KMS-11 (cell line): ENCODE measurements around the gene MAP3K6.
A peak's percentile ranks its signal among the peaks of the same experiment; 100 is the strongest.
"Not testable (repeated sequence)": the region's sequence is repeated elsewhere in the genome, so short reads cannot be mapped to it uniquely, and the experiment has no call there.

ENCODE experiments used
- H2AFZ ChIP-seq: fragments of 200-600 bp; sonication (generic); 2 replicates; pipeline ENCODE4 v1.6.1; 2016; ENCODE audit warnings: antibody characterized with exemption, mixed run types, low read depth
- H3K27ac ChIP-seq: fragments of 200-600 bp; sonication (generic); 2 replicates; pipeline ENCODE4 v1.6.1; 2016; ENCODE audit warnings: mild to moderate bottlenecking, mixed run types
- H3K27me3 ChIP-seq: fragments of 200-600 bp; sonication (generic); 2 replicates; pipeline ENCODE4 v1.6.1; 2017; ENCODE audit warnings: mild to moderate bottlenecking, low read depth, mixed run types, moderate library complexity; ENCODE audit not compliant: insufficient read depth
- H3K36me3 ChIP-seq: fragments of 200-600 bp; sonication (generic); 2 replicates; pipeline ENCODE4 v1.6.1; 2017; ENCODE audit warnings: mild to moderate bottlenecking, mixed run types; ENCODE audit not compliant: insufficient read depth
- H3K4me1 ChIP-seq: fragments of 200-600 bp; sonication (generic); 2 replicates; pipeline ENCODE4 v1.6.1; 2016; ENCODE audit warnings: mild to moderate bottlenecking, low read depth, mixed run types; ENCODE audit not compliant: poor library complexity, severe bottlenecking
- H3K4me2 ChIP-seq: fragments of 200-600 bp; sonication (generic); 2 replicates; pipeline ENCODE4 v1.7.0; 2016; ENCODE audit warnings: mild to moderate bottlenecking, mixed run types
- H3K4me3 ChIP-seq: fragments of 200-600 bp; sonication (generic); IDR thresholded peaks from 2 replicates; pipeline ENCODE4 v1.6.1; 2017; ENCODE audit warnings: low read depth, low read length, mixed read lengths; ENCODE audit not compliant: insufficient read depth
- H3K79me2 ChIP-seq: fragments of 200-600 bp; sonication (generic); 2 replicates; pipeline ENCODE4 v1.6.1; 2016; ENCODE audit warnings: low read depth, mixed run types; ENCODE audit not compliant: insufficient read depth
- H3K9ac ChIP-seq: fragments of 200-600 bp; sonication (generic); 2 replicates; pipeline ENCODE4 v1.6.1; 2016; ENCODE audit warnings: mild to moderate bottlenecking, mixed run types
- H4K20me1 ChIP-seq: fragments of 200-600 bp; sonication (generic); 2 replicates; pipeline ENCODE4 v1.6.1; 2016; ENCODE audit warnings: mild to moderate bottlenecking, mixed run types; ENCODE audit not compliant: insufficient read depth
- CTCF ChIP-seq: fragments of 200-600 bp; sonication (generic); conservative IDR thresholded peaks from 2 replicates; pipeline ENCODE4 v1.6.1; 2017; ENCODE audit warnings: low read depth, mild to moderate bottlenecking, antibody characterized with exemption, low read length, moderate library complexity, mixed read lengths

The MAP3K6 gene

GRCh38 chr1:27391511-27392095 lies 24.8 kb upstream of the MAP3K6 start:
- Histone ChIP-seq H2AFZ (peak overlapping the region; percentile 90), H3K4me2 (peak overlapping the region; percentile 10; the same call in 1 of the 2 replicates), H3K4me3 (no peak overlapping the region), H3K36me3 (no peaks in the 10 kb centered on the region), H3K4me1 (peaks cover 7% of the 10 kb centered on the region), H3K27ac (no peak overlapping the region), H3K27me3 (peaks cover 3% of the 10 kb centered on the region; the same call in 1 of the 2 replicates), H4K20me1 (no peaks in the 10 kb centered on the region), H3K79me2 (no peaks in the 10 kb centered on the region), H3K9ac (0 out of 2 replicates have a peak overlapping the region, but pooled peaks have one; percentile 69)
- TF ChIP-seq CTCF = no peak

GRCh38 chr1:27388337-27389005 lies 21.7 kb upstream of the MAP3K6 start:
- H3K79me2 ChIP-seq = no peaks in the 10 kb centered on the region
- H3K36me3 ChIP-seq = no peaks in the 10 kb centered on the region
- H3K4me1 ChIP-seq = no peaks in the 10 kb centered on the region
- no peak overlapping the region for H3K27ac ChIP-seq
- peaks cover 3% of the 10 kb centered on the region; the same call in 1 of the 2 replicates for H3K27me3 ChIP-seq
- peak; percentile 93 for TF ChIP-seq CTCF
- no peak overlapping the region for H3K9ac ChIP-seq
- H4K20me1 ChIP-seq = no peaks in the 10 kb centered on the region
- H3K4me2 ChIP-seq = no peak overlapping the region
- H2AFZ ChIP-seq = no peak overlapping the region
- H3K4me3 ChIP-seq = no peak overlapping the region

GRCh38 chr1:27384797-27385196 lies 18.0 kb upstream of the MAP3K6 start:
- not testable (repeated sequence) for H3K4me2 ChIP-seq, H3K36me3 ChIP-seq

GRCh38 chr1:27383661-27384060 lies 16.9 kb upstream of the MAP3K6 start:
- peaks cover 9% of the 10 kb centered on the region for H3K27me3 ChIP-seq
- H2AFZ ChIP-seq = no peak overlapping the region
- no peaks in the 10 kb centered on the region for H3K36me3 ChIP-seq
- H3K4me2 ChIP-seq = no peak overlapping the region
- H4K20me1 ChIP-seq = no peaks in the 10 kb centered on the region
- no peaks in the 10 kb centered on the region for H3K4me1 ChIP-seq
- H3K4me3 ChIP-seq = no peak overlapping the region
- H3K27ac ChIP-seq = no peak overlapping the region
- no peaks in the 10 kb centered on the region for H3K79me2 ChIP-seq
- TF ChIP-seq CTCF = no peak
- H3K9ac ChIP-seq = no peak overlapping the region

More at GRCh38 chr1:27384797-27385196, 18.0 kb upstream of the MAP3K6 start:
- not testable (repeated sequence) for H4K20me1 ChIP-seq, H3K4me1 ChIP-seq, H3K4me3 ChIP-seq, H3K9ac ChIP-seq, H2AFZ ChIP-seq, H3K79me2 ChIP-seq, H3K27ac ChIP-seq, H3K27me3 ChIP-seq

GRCh38 chr1:27383039-27383605 lies 16.4 kb upstream of the MAP3K6 start, which contains the start of gene CD164L2:
CD164L2 (minus strand) TSS chr1:27383333; CDS start chr1:27383239, 94 bp downstream.
- Histone ChIP-seq H2AFZ (no peak within 1 kb of the TSS), H3K4me2 (no peak within 1 kb of the TSS), H3K27me3 (peaks cover 9% of the 10 kb centered on the region), H3K9ac (no peak within 1 kb of the TSS), H3K27ac (no peak within 1 kb of the TSS), H3K4me1 (no peaks in the 10 kb centered on the region), H4K20me1 (no peaks in the 10 kb centered on the region), H3K4me3 (no peak within 1 kb of the TSS), H3K36me3 (no peaks in the 10 kb centered on the region), H3K79me2 (no peaks in the 10 kb centered on the region)
- TF ChIP-seq CTCF = no peak
